OCI-LY1 (cell line): ENCODE measurements around the gene AJM1.

Experiments
- EZH2 ChIP-seq: fragments of 200-600 bp; sonication (generic), shearing (Covaris generic); IDR thresholded peaks from 2 replicates; pipeline ENCODE4 v1.8.0; 2017; ENCODE audit warnings: borderline replicate concordance, mixed run types, mild to moderate bottlenecking, antibody characterized with exemption, low read length, moderate library complexity, mixed read lengths
- TF ChIP-seq, protein P1 (sequence below): fragments of 200-600 bp; sonication (generic), shearing (Covaris generic); IDR thresholded peaks from 2 replicates; pipeline ENCODE4 v1.5.1; 2017; ENCODE audit warnings: mild to moderate bottlenecking, antibody characterized with exemption, low read length, moderate library complexity, mixed read lengths

GRCh38 chr9:136806067-136806466, 36.2 kb upstream of the AJM1 start:
- TF ChIP-seq EZH2 = no peak
- TF ChIP-seq, protein P1, sequence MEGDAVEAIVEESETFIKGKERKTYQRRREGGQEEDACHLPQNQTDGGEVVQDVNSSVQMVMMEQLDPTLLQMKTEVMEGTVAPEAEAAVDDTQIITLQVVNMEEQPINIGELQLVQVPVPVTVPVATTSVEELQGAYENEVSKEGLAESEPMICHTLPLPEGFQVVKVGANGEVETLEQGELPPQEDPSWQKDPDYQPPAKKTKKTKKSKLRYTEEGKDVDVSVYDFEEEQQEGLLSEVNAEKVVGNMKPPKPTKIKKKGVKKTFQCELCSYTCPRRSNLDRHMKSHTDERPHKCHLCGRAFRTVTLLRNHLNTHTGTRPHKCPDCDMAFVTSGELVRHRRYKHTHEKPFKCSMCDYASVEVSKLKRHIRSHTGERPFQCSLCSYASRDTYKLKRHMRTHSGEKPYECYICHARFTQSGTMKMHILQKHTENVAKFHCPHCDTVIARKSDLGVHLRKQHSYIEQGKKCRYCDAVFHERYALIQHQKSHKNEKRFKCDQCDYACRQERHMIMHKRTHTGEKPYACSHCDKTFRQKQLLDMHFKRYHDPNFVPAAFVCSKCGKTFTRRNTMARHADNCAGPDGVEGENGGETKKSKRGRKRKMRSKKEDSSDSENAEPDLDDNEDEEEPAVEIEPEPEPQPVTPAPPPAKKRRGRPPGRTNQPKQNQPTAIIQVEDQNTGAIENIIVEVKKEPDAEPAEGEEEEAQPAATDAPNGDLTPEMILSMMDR = no peak
